ENCODE data around the gene SLC45A2. TPM values are rescaled to one million over a fixed set of nuclear protein-coding genes. Genes with fewer than 3 reads are reported as not detected.

SLC45A2 gene
- polyA plus RNA-seq, 3 donors, result not detected

DNA sequence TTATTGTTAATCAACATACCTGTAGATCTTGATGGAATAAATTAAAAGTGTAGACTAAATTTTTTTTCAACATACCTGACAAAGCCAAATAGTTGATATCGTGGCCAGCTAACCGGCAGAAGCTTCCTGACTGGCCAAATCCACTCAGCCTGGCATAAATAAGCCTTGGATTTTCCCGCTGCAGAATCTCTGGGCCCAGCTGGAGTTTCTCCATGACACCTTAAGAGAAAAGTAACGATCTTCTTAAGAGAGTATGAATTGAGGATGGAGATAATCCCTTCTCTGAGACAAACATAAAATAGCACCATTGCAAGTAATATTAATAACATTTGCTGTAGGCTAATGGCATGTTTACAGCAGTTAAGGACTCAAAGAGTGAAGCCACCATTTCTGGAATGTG, 21.2 kb upstream of the SLC45A2 start:
- H3K27me3 ChIP-seq (ENCODE audit: control insufficient read depth in 2 of 2, insufficient read depth in 2 of 2, low read length in 2 of 2), result no peaks in the 10 kb centered on the region
- no peaks in the 10 kb centered on the region for H3K79me2 ChIP-seq (ENCODE audit: insufficient read depth, low read length)
- H3K4me1 ChIP-seq (ENCODE audit: control insufficient read depth in 1 of 2, insufficient read depth in 2 of 2, low read length in 2 of 2), result peaks cover 13 to 16% of the 10 kb centered on the region in 2 donors
- peaks cover 0 to 2% (median 0%) of the 10 kb centered on the region in 3 donors for H3K27me3 Mint-ChIP-seq (ENCODE audit: low read depth in 3 of 3)
- no peak overlapping the region for H3K27ac Mint-ChIP-seq
- H3K4me3 ChIP-seq (replicated peaks in 1 of 3; ENCODE audit: low read depth in 2 of 3, low read length in 3 of 3), result no peak overlapping the region
- H3K9ac ChIP-seq (ENCODE audit: insufficient read depth, low read length, poor library complexity, severe bottlenecking), result no peak overlapping the region
- H3K4me2 ChIP-seq (replicated peaks; ENCODE audit: extremely low read depth, low read length, poor library complexity, severe bottlenecking), result no peak overlapping the region
- no peaks in the 10 kb centered on the region for H4K20me1 ChIP-seq (ENCODE audit: insufficient read depth, low read length)
- intact Hi-C loops (cut with micrococcal nuclease), result no loop called here
- no peaks in the 10 kb centered on the region for H3K9me3 ChIP-seq (replicated peaks in 1 of 2; ENCODE audit: control insufficient read depth in 1 of 2, insufficient read depth in 1 of 2, low read length in 2 of 2)
- H3K36me3 ChIP-seq (replicated peaks in 1 of 2; ENCODE audit: control insufficient read depth in 1 of 2, insufficient read depth in 2 of 2, low read length in 2 of 2), result peaks cover 4 to 10% of the 10 kb centered on the region in 2 donors
- 100% methylated on average over 3 of the region's 4 CpGs for WGBS (ENCODE audit: insufficient coverage)
- peaks cover 0 to 2% (median 0%) of the 10 kb centered on the region in 7 donors for H3K9me3 Mint-ChIP-seq
- H3K4me1 Mint-ChIP-seq, result peaks cover 24% of the 10 kb centered on the region
- no peak overlapping the region for H3K4me3 Mint-ChIP-seq
- peaks cover 5 to 20% of the 10 kb centered on the region in 2 donors for H3K36me3 Mint-ChIP-seq
- no peak for TF ChIP-seq CTCF (IDR thresholded peaks at IDR 0.05)
- no peak overlapping the region for H2AFZ ChIP-seq (ENCODE audit: insufficient read depth, low read depth, low read length, poor library complexity, severe bottlenecking)
- no peak for DNase-seq
- H3K27ac ChIP-seq (ENCODE audit: low read depth in 1 of 2, low read length in 2 of 2), result no peak overlapping the region

DNA sequence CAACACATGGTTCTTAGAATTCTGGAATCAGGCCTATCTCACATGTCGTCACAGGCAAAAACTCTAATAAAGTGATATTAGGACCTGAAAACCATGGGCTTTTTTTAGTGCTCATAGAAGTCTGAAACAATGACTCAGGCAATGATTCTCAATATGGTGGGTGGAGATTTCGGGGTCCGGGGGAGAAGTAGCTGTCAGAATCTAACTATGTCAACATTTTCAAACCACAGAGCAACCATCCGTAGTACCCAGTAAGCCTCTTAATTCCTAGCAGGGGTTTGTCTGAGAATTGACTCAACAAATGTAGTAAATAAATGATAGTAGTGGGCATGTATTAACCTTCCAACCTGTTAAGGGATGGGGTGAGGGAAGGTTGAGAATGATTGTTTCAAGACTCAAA, 20.7 kb upstream of the SLC45A2 start:
- Histone ChIP-seq H3K27ac (ENCODE audit: low read depth in 1 of 2, low read length in 2 of 2) (no peak overlapping the region), H3K4me1 (ENCODE audit: control insufficient read depth in 1 of 2, insufficient read depth in 2 of 2, low read length in 2 of 2) (peaks cover 13 to 16% of the 10 kb centered on the region in 2 donors), H3K9me3 (replicated peaks in 1 of 2; ENCODE audit: control insufficient read depth in 1 of 2, insufficient read depth in 1 of 2, low read length in 2 of 2) (no peaks in the 10 kb centered on the region), H3K27me3 (ENCODE audit: control insufficient read depth in 2 of 2, insufficient read depth in 2 of 2, low read length in 2 of 2) (no peaks in the 10 kb centered on the region), H3K4me3 (replicated peaks in 1 of 3; ENCODE audit: low read depth in 2 of 3, low read length in 3 of 3) (no peak overlapping the region), H3K79me2 (ENCODE audit: insufficient read depth, low read length) (no peaks in the 10 kb centered on the region), H2AFZ (ENCODE audit: insufficient read depth, low read depth, low read length, poor library complexity, severe bottlenecking) (no peak overlapping the region), H3K9ac (ENCODE audit: insufficient read depth, low read length, poor library complexity, severe bottlenecking) (no peak overlapping the region), H3K36me3 (replicated peaks in 1 of 2; ENCODE audit: control insufficient read depth in 1 of 2, insufficient read depth in 2 of 2, low read length in 2 of 2) (peaks cover 4 to 10% of the 10 kb centered on the region in 2 donors), H3K4me2 (replicated peaks; ENCODE audit: extremely low read depth, low read length, poor library complexity, severe bottlenecking) (no peak overlapping the region), H4K20me1 (ENCODE audit: insufficient read depth, low read length) (no peaks in the 10 kb centered on the region)
- H3K4me1 Mint-ChIP-seq, result peaks cover 24% of the 10 kb centered on the region
- H3K4me3 Mint-ChIP-seq, result no peak overlapping the region
- no CpG with 5 or more reads among the region's 4 CpGs for WGBS (ENCODE audit: insufficient coverage)
- H3K9me3 Mint-ChIP-seq, result peaks cover 0 to 2% (median 0%) of the 10 kb centered on the region in 7 donors
- no peak overlapping the region for H3K27ac Mint-ChIP-seq
- intact Hi-C loops (cut with micrococcal nuclease), result no loop called here
- no peak for TF ChIP-seq CTCF (IDR thresholded peaks at IDR 0.05)
- H3K36me3 Mint-ChIP-seq, result peaks cover 5 to 20% of the 10 kb centered on the region in 2 donors
- DNase-seq, result no peak
- peaks cover 0 to 2% (median 0%) of the 10 kb centered on the region in 3 donors for H3K27me3 Mint-ChIP-seq (ENCODE audit: low read depth in 3 of 3)

All from CD14-positive monocyte (primary cell).